Measurements from ENCODE around the gene AK9. TPM values are rescaled to one million over a fixed set of nuclear protein-coding genes. Genes with fewer than 3 reads are reported as not detected.
A peak's percentile ranks its signal among the peaks of the same experiment; 100 is the strongest.
"Not testable (repeated sequence)": the region's sequence is repeated elsewhere in the genome, so short reads cannot be mapped to it uniquely, and the experiment has no call there.

Gene AK9
- polyA plus RNA-seq, 3 donors = 11.2 to 14.9 (median 11.8) TPM

DNA sequence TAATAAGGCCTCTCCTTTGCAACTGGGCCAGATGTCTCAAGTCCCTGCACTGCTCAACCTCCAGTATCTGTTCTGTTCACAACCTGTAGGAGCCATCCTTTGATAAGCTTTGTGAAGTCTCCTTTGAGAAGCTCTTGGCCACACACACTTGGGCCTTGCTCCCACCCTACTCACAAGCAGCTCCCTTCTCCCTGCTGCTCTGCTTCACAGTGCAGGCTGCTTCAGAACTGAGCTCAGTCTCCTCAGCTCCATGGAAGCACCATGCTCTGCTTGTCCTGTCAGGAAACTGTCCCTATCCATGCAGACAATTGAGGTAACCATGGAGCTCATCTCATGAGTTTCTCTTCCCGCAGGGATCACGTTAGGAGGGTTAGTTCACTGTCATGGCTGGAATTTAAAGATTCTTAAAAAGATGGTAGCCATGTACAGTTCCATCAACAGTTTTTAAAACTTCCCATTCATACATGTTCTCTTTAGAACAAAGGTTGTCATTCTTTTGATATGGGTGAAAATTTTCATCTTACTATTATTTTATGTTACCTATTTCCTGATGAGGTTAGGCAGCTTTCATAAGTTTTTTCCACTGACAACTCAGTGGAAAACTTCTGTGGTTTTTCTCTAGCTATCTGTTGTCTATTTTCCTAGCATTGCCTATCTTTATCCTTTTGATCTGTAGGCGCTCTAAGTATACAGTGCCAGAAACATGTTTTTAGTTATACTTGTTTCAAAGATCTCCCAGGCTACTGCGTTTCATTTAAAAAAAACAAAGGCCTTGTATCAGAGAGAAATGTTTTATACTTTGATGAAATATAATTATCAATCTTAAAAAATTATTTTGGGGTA is 62.6 kb downstream of the AK9 start:
- no peak for DNase-seq (ENCODE audit: low read depth in 3 of 3, low spot score in 2 of 3)

- no peak for DNase-seq (ENCODE audit: low read depth in 3 of 3, low spot score in 2 of 3)
Observed at GRCh38 chr6:109626311-109626710, 64.7 kb downstream of the AK9 start.

DNA sequence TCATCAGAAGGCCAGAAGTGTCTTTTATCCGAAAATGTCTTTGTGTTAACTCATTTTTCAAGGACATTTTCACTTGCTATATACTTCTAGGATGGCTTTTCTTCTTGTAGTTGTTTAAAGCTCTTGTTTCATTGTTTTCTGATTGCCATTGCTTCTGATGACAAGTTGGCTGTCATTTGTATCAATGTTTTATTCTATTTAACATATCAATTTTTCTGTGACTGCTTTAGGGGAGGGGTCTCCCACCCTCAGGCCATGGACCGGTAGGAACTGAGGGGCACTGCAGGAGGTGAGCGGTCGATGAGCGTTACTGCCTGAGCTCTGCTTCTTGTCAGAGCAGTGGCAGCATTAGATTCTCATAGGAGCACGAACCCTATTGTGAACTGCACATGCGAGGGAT is 65.8 kb downstream of the AK9 start:
- no peak for DNase-seq (ENCODE audit: low read depth in 3 of 3, low spot score in 2 of 3)

- DNase-seq (ENCODE audit: low read depth in 3 of 3, low spot score in 2 of 3) = no peak
Observed at GRCh38 chr6:109623288-109623687, 67.7 kb downstream of the AK9 start.

GRCh38 chr6:109612268-109612667 is 78.7 kb downstream of the AK9 start:
- no peak for DNase-seq (ENCODE audit: low read depth in 3 of 3, low spot score in 2 of 3)

GRCh38 chr6:109611502-109611901 is 79.5 kb downstream of the AK9 start:
- no peak for DNase-seq (ENCODE audit: low read depth in 3 of 3, low spot score in 2 of 3)

- peak in 2 of 3 donors; percentile 13 to 15 for DNase-seq (ENCODE audit: low read depth in 3 of 3, low spot score in 2 of 3)
Observed at GRCh38 chr6:109610590-109610989, 80.4 kb downstream of the AK9 start.

DNA sequence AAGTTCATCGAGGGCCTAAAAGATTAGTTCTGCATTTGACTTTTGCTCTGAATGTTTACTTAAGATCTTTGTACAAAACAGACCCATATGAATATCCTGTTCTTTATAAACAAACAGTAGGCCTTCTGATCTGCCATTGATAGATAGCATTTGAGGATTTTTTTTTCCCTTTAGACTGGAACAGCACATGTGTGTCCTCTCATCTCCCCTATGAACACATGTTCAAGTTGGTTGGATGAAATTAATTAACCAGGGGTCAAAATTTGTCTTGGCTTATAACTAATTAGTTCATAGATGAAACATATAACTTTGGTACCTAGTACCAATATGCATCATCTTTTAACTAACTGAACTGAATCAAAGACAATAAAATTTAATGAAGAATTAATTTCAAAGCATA is 81.3 kb downstream of the AK9 start:
- DNase-seq (ENCODE audit: low read depth in 3 of 3, low spot score in 2 of 3) = no peak

DNA sequence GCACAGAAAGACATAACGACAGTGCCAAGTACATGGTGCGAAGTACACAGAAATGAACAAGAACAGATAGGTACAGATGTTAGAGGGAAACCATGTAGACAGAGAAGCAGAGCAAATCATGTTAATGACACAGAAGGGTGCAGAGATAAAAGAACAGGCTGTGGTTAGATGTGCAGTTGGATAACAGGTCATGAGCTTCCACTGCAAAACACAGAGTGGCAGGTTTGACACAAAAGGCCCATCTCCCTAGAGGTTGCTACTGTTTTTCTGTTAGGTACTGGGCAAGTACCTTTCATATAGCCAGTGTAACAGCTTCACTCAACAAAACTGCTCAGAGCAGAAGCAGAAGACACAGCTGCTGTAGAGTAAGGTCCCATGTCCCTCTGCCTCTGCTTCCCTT is 84.6 kb downstream of the AK9 start:
- no peak for DNase-seq (ENCODE audit: low read depth in 3 of 3, low spot score in 2 of 3)

DNA sequence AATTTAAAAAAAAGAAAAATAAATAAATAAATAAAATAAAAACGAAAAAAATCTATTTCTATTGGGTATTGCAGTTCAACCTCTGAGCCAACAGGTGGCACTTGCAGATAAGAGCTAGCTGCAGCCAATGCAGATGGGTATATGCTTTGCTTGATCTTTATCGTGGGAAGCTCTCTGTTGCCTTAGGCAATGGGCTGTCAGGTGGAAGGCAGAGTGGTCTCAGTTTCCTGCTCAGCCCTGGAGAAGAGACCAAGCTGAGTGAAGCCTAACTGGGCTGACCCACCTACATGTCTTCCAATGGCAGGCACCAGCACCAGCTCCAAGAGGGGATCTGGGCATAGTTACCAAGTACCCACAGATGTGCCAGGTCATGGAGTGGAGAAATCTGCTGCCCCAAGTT is 95.0 kb downstream of the AK9 start:
- DNase-seq (ENCODE audit: low read depth in 3 of 3, low spot score in 2 of 3) = no peak

DNA sequence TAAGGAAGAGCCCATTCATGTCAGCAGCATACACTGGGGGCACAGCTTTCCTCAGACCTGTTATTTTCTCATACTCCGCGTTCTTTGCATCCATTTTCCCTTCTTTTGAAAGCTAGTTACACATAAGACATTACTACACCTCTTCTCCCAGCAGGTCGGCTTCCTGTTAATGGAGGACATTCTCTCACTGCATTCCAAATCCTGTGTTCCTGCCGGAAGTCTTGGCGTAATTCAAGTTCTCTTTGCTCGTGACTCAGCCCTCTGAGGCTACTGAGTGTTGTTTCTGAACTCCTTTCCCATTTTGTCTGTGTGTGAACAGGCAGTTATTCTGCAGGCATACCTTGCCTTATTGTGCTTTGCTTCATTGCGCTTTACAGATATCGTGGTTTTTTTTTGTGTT is 110.5 kb downstream of the AK9 start:
- no peak for DNase-seq (ENCODE audit: low read depth in 3 of 3, low spot score in 2 of 3)

- DNase-seq (ENCODE audit: low read depth in 3 of 3, low spot score in 2 of 3) = no peak
Observed at GRCh38 chr6:109579361-109579760, 111.6 kb downstream of the AK9 start.

- DNase-seq (ENCODE audit: low read depth in 3 of 3, low spot score in 2 of 3) = not testable (repeated sequence)
Observed at GRCh38 chr6:109569901-109570300, 121.1 kb downstream of the AK9 start.

GRCh38 chr6:109561844-109562243 is 129.2 kb downstream of the AK9 start:
- no peak for DNase-seq (ENCODE audit: low read depth in 3 of 3, low spot score in 2 of 3)

DNA sequence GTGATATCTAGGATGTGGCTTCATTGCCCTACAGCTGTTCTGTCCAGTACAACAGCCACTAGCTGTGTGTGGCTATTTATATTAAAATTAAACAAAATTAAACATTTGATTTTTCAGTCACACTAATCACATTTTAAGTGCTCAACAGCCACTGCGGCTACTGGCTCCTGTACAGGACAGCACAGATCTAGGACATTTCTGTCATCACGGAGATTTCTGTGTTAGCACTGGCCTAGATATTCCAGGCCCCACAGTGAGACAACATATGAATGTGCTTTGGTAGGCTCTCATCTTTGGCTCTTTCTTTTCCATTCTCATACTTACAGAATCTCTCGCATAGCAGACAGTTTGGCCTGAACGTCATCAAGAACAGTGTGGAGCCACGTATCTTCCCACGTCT is 159.6 kb downstream of the AK9 start:
- DNase-seq (ENCODE audit: low read depth in 3 of 3, low spot score in 2 of 3) = no peak

DNA sequence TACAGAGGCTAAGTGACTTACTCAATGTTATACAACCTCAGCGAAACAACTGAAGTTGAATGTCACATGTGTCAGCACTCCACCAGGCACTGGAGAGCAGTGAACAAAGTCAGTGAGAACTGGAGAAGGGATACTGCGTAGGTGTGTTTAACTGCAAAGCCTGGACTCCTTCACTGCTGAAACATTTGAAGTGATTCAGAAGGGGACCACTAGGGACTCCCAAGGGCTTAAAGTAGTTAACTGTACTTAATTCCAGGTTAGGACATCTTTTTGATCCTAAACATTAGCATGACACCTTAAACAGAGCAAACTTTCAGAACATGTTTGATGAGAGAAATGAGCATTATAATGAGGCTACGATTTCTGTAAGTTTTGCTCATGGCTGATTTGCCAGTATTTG is 163.0 kb downstream of the AK9 start:
- DNase-seq (ENCODE audit: low read depth in 3 of 3, low spot score in 2 of 3) = no peak

DNA sequence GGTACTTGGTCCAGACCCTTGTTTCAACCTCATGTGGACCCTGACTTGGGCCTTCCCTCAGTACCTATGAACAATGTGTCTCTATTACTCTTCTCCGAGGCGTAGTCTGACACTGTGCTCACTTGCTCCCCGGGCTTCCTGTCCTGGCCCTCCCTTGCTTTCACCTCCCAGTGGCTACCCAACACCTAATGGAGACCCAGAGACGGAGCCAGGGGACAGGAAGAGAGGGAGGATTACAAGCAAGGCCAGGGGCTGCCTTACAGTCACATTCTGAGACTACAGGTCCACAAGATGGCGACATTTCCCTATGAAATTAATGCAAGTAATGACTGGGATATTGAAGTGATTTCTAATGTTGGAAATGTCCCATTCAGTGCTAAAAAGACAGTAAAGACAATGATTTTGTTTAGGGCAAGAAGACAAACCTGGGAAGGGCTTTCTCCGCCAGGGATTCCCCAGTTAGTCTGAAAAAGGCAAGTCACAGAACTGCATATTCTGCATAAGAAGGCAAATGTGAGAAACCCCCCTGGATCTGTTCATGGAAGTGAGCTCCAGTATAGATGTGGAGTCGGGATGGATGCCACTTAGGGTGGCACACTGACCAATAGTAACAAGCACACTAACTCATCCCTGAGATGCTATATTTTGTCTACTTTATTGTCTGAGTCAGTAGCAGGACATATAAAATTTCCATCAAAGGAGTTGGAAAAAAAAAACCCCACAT is 163.9 kb downstream of the AK9 start:
- peak; percentile 33 to 58 (median 51) for DNase-seq (ENCODE audit: low read depth in 3 of 3, low spot score in 2 of 3)

DNA sequence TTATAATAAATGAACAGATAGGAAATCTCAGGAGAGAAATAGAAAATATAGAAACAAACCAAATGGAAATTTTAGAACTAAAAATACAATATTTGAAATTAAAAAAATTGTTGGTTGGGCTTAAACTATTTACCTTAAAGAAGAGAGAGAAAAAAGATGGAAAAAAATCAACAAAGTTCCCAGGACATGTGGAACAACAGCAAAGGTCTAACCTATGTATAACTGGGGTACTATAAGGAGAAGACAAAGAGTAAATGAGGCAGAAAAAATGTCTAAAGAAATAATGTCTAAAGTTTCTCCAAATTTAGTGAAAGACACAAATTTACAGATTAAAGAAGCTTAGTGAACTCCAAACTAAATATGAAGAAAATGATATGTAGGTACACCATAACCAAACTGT is 166.9 kb downstream of the AK9 start:
- DNase-seq (ENCODE audit: low read depth in 3 of 3, low spot score in 2 of 3) = no peak

DNA sequence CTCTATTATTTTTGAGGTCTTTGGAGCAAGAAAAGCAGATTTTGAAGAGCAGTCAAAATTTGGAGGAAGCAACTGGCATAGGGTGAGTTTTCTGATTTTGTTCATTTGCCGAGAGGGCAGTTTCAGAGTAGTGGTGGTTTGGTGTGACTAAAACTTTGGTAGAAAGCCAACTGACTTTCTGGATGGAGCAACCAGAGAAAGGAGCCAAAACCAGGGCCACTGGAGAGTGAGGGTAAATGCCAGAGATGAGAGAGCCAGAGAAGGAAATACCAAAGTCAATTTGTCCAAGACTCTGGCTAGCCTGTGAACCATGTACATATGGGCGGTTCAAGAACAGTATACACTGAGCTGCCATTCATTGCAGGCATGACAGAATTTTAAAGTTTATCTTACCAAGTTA is 167.5 kb downstream of the AK9 start:
- no peak for DNase-seq (ENCODE audit: low read depth in 3 of 3, low spot score in 2 of 3)

GRCh38 chr6:109521080-109521479 is 169.9 kb downstream of the AK9 start:
- no peak for DNase-seq (ENCODE audit: low read depth in 3 of 3, low spot score in 2 of 3)

DNA sequence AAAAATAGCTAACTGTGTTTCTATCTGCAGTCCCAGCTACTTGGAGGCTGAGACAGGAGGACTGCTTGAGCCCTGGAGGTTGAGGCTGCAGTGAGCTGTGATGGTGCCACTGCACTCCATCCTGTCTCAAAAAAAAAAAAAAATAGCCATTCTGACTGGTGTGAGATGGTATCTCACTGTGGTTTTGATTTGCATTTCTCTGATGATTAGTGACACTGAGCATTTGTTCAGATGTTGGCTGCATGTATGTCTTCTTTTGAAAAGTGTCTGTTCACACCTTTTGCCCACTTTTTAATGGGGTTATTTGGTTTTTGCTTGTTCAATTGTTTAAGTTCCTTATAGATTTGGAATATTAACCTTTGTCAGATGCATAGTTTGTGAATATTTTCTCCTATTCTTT is 171.4 kb downstream of the AK9 start:
- not testable (repeated sequence) for DNase-seq (ENCODE audit: low read depth in 3 of 3, low spot score in 2 of 3)

DNA sequence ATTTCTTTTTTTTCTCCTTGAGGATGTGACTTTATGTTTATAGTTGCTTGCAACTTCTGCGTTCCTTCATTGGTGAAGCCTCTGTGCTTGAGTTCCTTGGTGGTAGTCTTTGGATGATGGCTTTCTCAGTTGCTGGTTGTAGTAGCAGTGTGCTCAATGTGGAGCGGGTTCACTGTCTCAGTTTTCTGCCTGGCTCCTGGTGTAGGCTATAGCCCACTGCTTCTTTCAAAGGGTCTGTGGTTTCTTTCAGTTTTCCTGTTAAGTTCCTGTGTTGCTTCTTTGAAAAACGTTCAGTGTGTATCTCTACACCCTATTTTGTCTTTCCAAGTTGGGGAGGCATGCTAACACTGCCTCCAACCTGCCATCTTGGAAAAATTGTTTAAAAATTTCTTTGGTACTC is 174.1 kb downstream of the AK9 start:
- no peak for DNase-seq (ENCODE audit: low read depth in 3 of 3, low spot score in 2 of 3)

Measured in right renal cortex interstitium (tissue), 3 donors.